ENCODE results near the gene BMPR1A.

DNA sequence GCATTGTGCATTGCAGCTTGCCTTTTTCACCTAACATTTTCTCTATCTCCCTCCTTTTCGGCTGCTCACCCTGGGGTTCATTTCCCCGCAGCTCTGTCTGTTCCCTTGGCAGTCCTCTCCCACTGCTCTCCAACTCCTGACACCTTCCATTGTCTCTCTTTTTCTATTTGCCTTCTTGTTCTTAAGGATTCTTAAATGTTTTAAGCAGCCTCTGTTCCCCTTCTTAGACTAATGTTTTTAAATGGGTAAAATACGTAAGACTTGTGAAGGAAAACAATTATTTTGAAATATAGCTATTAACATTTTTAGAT lies 19.4 kb downstream of the BMPR1A start:
- TF ChIP-seq, protein P1, sequence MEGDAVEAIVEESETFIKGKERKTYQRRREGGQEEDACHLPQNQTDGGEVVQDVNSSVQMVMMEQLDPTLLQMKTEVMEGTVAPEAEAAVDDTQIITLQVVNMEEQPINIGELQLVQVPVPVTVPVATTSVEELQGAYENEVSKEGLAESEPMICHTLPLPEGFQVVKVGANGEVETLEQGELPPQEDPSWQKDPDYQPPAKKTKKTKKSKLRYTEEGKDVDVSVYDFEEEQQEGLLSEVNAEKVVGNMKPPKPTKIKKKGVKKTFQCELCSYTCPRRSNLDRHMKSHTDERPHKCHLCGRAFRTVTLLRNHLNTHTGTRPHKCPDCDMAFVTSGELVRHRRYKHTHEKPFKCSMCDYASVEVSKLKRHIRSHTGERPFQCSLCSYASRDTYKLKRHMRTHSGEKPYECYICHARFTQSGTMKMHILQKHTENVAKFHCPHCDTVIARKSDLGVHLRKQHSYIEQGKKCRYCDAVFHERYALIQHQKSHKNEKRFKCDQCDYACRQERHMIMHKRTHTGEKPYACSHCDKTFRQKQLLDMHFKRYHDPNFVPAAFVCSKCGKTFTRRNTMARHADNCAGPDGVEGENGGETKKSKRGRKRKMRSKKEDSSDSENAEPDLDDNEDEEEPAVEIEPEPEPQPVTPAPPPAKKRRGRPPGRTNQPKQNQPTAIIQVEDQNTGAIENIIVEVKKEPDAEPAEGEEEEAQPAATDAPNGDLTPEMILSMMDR (IDR thresholded peaks at IDR 0.05), result no peak
- TF ChIP-seq POLR2A (IDR thresholded peaks at IDR 0.05), result no peak
